Spleen (tissue), 11 donors: ENCODE data around the gene TRPC6. TPM values are rescaled to one million over a fixed set of nuclear protein-coding genes. Genes with fewer than 3 reads are reported as not detected.

Experiments used
- DNase-seq: peaks from one replicate; pipeline ENCODE4 v3.0.0-alpha.2; 2020
- H3K27ac ChIP-seq, 8 donors: fragments of 200-600 bp; sonication (generic) in 7 of 8; 1 replicate in 4 of 8; 2 replicates in 4 of 8; pipeline versions ENCODE4 v1.5.0 to v1.8.0; 2016 to 2021; ENCODE audit warnings: inconsistent platforms in 4 of 8, mild to moderate bottlenecking in 4 of 8, moderate library complexity in 1 of 8
- H3K27me3 ChIP-seq, 7 donors: fragments of 200-600 bp; sonication (generic) in 6 of 7; replicated peaks in 1 of 7; 1 replicate in 4 of 7; 2 replicates in 3 of 7; pipeline versions ENCODE4 v1.5.0 to v1.8.0; 2016 to 2021; ENCODE audit warnings: inconsistent platforms in 3 of 7, mild to moderate bottlenecking in 1 of 7
- H3K36me3 ChIP-seq, 6 donors: fragments of 200-600 bp; sonication (generic) in 5 of 6; 1 replicate in 4 of 6; 2 replicates in 2 of 6; pipeline versions ENCODE4 v1.5.0 to v1.8.0; 2016 to 2021; ENCODE audit warnings: inconsistent platforms in 2 of 6
- H3K4me1 ChIP-seq, 6 donors: fragments of 200-600 bp; sonication (generic) in 5 of 6; 1 replicate in 3 of 6; 2 replicates in 3 of 6; pipeline versions ENCODE4 v1.5.0 to v1.8.0; 2016 to 2021; ENCODE audit warnings: inconsistent platforms in 3 of 6
- H3K4me3 ChIP-seq, 8 donors: fragments of 200-600 bp; sonication (generic) in 7 of 8; 1 replicate in 4 of 8; 2 replicates in 4 of 8; pipeline versions ENCODE4 v1.5.0 to v1.8.0; 2016 to 2021; ENCODE audit warnings: inconsistent platforms in 4 of 8, mild to moderate bottlenecking in 4 of 8, moderate library complexity in 2 of 8
- H3K9me3 ChIP-seq, 8 donors: fragments of 200-600 bp; sonication (generic) in 7 of 8; 1 replicate in 4 of 8; 2 replicates in 4 of 8; pipeline versions ENCODE4 v1.5.0 to v1.8.0; 2016 to 2021; ENCODE audit warnings: inconsistent platforms in 4 of 8
- POLR2A ChIP-seq, 3 donors: fragments of 450-650 bp; IDR thresholded peaks; one replicate each; pipeline ENCODE4 v1.5.1; 2017; ENCODE audit warnings: antibody characterized with exemption in 3 of 3, mild to moderate bottlenecking in 1 of 3
- POLR2AphosphoS5 ChIP-seq, 3 donors: sonication (generic); formaldehyde crosslinking; IDR thresholded peaks; one replicate each; pipeline ENCODE4 v1.5.1; 2017; ENCODE audit warnings: antibody characterized with exemption in 3 of 3
- WGBS, 5 donors: extraction: QIAGEN DNeasy Blood & Tissue Kit in 3 of 5; methylation state at CpG; one replicate each; pipeline versions ENCODE4 v1.1.5 to v1.1.7; 2013 to 2018; 5-methylcytosine and 5-hydroxymethylcytosine counted together
- intact Hi-C: fragments of 100-400 bp; cut with DNase I; formaldehyde crosslinking; loops from one replicate; pipeline ENCODE4 v1.15.0; 2023; ENCODE audit warnings: low total_unique reads
- polyA plus RNA-seq, 3 donors: library from polyadenylated mRNA; stranded (reverse); fragments of 200-250 nt; gene quantifications; one replicate each; pipeline ENCODE4 v1.2.1, GENCODE V29; 2013
- total RNA-seq, 7 donors: library from RNA; depleted of rRNA in 3 of 7; stranded (reverse); fragments of >200 nt in 3 of 7; fragmentation: NEBNext Ultra II Directional in 4 of 7; extraction: Animal tissue kit (Norgen Biotek cat#: 25700) in 4 of 7; gene quantifications; one replicate each; pipeline versions ENCODE4 v1.1.0 to v1.2.1, GENCODE V29; 2016 to 2021
- TF ChIP-seq, protein P1 (sequence below), 11 experiments: fragments of 200-600 bp in 7 of 11; fragments of 450-650 bp in 4 of 11; sonication (generic) in 4 of 11; IDR thresholded peaks in 8 of 11; conservative IDR thresholded peaks in 3 of 11; 1 replicate in 7 of 11; 2 replicates in 4 of 11; pipeline versions ENCODE4 v1.4.0 to v1.8.0; 2016 to 2021; ENCODE audit warnings: antibody characterized with exemption in 11 of 11, inconsistent platforms in 4 of 11, mild to moderate bottlenecking in 1 of 11
- donor health status: healthy with polysubstance abuse.
- donor health status: DM: no; HTN: no; CAD: no; lungs with moderate emphysema.
- donor health status: DM: no; HTN: no; CAD: no.
- donor health status: Bipolar disorder and iron deficiency.
- donor health status: healthy.
- donor health status: DM: no; HTN: no; CAD: no.
- donor health status: DM: yes; HTN: yes; CAD: no.

Gene TRPC6
- total and polyA plus RNA-seq, 10 donors: 0.30 to 6.6 (median 2.3) TPM

DNA sequence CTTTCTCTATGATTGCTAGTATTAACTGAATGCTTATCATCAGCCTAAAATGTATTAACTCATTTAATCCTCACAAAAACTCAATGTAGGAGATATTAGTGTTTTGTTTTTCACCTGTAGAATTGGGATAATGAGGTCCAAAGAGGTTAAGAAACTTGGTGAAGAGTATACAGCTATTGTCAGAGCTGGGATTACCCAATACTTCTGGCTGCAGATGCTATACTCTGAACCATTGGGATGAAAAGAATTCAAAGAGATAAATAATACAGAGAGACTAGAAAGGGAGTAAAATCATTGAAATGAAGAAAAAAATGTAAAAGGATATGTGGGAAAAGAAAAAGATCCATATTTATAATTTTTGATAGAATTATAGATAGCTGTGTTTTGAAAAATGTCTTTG lies 137.1 kb downstream of the TRPC6 start:
- intact Hi-C loops: no loop called here
- H3K4me1 ChIP-seq: peaks cover 0 to 26% (median 13%) of the 10 kb centered on the region in 6 donors
- TF ChIP-seq POLR2A (IDR thresholded peaks at IDR 0.05) (no peak), POLR2AphosphoS5 (IDR thresholded peaks at IDR 0.05) (no peak)
- TF ChIP-seq, protein P1, sequence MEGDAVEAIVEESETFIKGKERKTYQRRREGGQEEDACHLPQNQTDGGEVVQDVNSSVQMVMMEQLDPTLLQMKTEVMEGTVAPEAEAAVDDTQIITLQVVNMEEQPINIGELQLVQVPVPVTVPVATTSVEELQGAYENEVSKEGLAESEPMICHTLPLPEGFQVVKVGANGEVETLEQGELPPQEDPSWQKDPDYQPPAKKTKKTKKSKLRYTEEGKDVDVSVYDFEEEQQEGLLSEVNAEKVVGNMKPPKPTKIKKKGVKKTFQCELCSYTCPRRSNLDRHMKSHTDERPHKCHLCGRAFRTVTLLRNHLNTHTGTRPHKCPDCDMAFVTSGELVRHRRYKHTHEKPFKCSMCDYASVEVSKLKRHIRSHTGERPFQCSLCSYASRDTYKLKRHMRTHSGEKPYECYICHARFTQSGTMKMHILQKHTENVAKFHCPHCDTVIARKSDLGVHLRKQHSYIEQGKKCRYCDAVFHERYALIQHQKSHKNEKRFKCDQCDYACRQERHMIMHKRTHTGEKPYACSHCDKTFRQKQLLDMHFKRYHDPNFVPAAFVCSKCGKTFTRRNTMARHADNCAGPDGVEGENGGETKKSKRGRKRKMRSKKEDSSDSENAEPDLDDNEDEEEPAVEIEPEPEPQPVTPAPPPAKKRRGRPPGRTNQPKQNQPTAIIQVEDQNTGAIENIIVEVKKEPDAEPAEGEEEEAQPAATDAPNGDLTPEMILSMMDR (IDR thresholded peaks at IDR 0.05 in 8 of 11, conservative IDR thresholded peaks at IDR 0.05 in 3 of 11): no peak
- no peak for DNase-seq
- no peaks in the 10 kb centered on the region for H3K27me3 ChIP-seq
- H3K4me3 ChIP-seq: no peak overlapping the region
- no peak overlapping the region for H3K27ac ChIP-seq
- H3K9me3 ChIP-seq: no peaks in the 10 kb centered on the region
- H3K36me3 ChIP-seq: no peaks in the 10 kb centered on the region

DNA sequence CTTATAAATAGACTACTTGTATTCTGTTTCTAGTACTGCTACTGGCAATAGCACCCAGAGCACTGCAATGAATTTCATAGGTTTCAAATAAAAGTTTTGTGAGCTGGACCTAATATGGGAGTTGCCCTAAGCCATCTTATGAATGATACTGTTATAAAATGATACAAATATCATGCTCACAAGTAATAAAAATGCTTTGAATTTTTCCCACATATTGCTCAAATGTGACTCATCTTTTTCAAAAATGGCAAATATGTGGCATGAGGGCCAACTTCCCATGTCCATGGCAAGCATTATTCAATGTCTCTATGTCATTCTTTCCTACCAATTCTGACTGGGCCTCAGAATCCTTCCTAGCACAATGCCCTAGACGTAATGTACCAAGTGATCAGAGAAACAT lies 137.6 kb downstream of the TRPC6 start:
- intact Hi-C loops: no loop called here
- H3K36me3 ChIP-seq: no peaks in the 10 kb centered on the region
- H3K27ac ChIP-seq: no peak overlapping the region
- no peak for DNase-seq
- no peaks in the 10 kb centered on the region for H3K27me3 ChIP-seq
- H3K4me3 ChIP-seq: no peak overlapping the region
- peaks cover 0 to 29% (median 13%) of the 10 kb centered on the region in 6 donors for H3K4me1 ChIP-seq
- WGBS, 5 donors: 61 to 94% (median 76%) methylated on average over 1 of the region's 1 CpG
- no peaks in the 10 kb centered on the region for H3K9me3 ChIP-seq
- TF ChIP-seq POLR2AphosphoS5 (IDR thresholded peaks at IDR 0.05) (no peak), POLR2A (IDR thresholded peaks at IDR 0.05) (no peak)
- TF ChIP-seq, protein P1 (IDR thresholded peaks at IDR 0.05 in 8 of 11, conservative IDR thresholded peaks at IDR 0.05 in 3 of 11): no peak

DNA sequence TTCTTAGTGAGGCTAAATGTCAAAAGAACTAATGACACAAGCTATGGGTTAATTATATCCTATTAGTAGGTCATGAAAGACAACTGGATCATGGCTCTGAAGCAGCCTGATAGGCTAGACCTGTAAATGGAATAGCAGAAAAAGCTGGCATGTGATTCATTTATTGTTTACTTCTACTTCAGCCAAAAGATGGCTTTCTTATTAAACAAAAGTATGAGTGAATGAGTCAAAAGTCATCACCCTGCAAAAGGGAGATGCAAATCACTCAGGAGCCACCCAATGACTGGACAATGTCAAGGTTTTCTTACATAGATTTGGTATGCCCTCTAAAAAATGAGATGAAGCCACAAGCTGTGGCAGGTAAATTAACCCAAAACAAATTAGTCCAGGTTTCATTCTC lies 138.0 kb downstream of the TRPC6 start:
- H3K27me3 ChIP-seq: no peaks in the 10 kb centered on the region
- TF ChIP-seq POLR2A (IDR thresholded peaks at IDR 0.05) (no peak), POLR2AphosphoS5 (IDR thresholded peaks at IDR 0.05) (no peak)
- TF ChIP-seq, protein P1 (IDR thresholded peaks at IDR 0.05 in 8 of 11, conservative IDR thresholded peaks at IDR 0.05 in 3 of 11): no peak
- H3K4me3 ChIP-seq: no peak overlapping the region
- DNase-seq: no peak
- peaks cover 0 to 29% (median 13%) of the 10 kb centered on the region in 6 donors for H3K4me1 ChIP-seq
- H3K9me3 ChIP-seq: no peaks in the 10 kb centered on the region
- intact Hi-C loops: no loop called here
- no peaks in the 10 kb centered on the region for H3K36me3 ChIP-seq
- H3K27ac ChIP-seq: no peak overlapping the region

DNA sequence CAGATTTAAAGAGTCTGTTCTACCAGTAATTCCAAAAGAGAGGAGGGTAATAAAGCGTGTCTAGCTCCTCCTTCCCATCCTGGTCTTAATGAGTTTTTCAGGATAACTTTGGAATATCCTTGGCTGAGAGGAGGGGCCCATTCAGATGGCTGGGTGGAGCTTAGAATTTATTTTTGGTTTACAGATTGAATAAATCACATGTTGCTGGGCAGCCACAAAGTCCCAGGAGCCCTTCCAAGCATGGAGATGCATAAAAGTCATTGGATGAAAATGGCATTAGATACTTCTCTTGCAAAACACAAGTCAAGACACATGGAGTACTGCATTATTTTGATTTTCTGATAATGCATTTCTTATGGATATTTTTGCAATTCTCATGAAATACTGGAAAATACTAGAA lies 139.0 kb downstream of the TRPC6 start:
- no peaks in the 10 kb centered on the region for H3K36me3 ChIP-seq
- intact Hi-C loops: no loop called here

More for the DNA sequence above, 139.0 kb downstream of the TRPC6 start:
- H3K9me3 ChIP-seq: no peaks in the 10 kb centered on the region
- no peak overlapping the region for H3K4me3 ChIP-seq
- TF ChIP-seq POLR2A (IDR thresholded peaks at IDR 0.05) (no peak), POLR2AphosphoS5 (IDR thresholded peaks at IDR 0.05) (no peak)
- TF ChIP-seq, protein P1 (IDR thresholded peaks at IDR 0.05 in 8 of 11, conservative IDR thresholded peaks at IDR 0.05 in 3 of 11): no peak
- DNase-seq: no peak
- peaks cover 0 to 29% (median 13%) of the 10 kb centered on the region in 6 donors for H3K4me1 ChIP-seq
- no peaks in the 10 kb centered on the region for H3K27me3 ChIP-seq
- 30 to 80% (median 66%) methylated on average over 1 of the region's 1 CpG for WGBS, 5 donors
- H3K27ac ChIP-seq: no peak overlapping the region
